Fibroblast of mammary gland (primary cell): ENCODE data around the gene TMEM217.
"Not testable (repeated sequence)": the region's sequence is repeated elsewhere in the genome, so short reads cannot be mapped to it uniquely, and the experiment has no call there.

Source experiments
- DNase-seq: peaks from one replicate; pipeline ENCODE4 v3.0.0-alpha.2; 2010; ENCODE audit warnings: low read depth
- H3K4me3 ChIP-seq: 2 replicates; pipeline ENCODE4 v1.5.1; 2011; ENCODE audit warnings: low read depth, mild to moderate bottlenecking, low read length, moderate library complexity; ENCODE audit not compliant: control insufficient read depth
- CTCF ChIP-seq: conservative IDR thresholded peaks from 2 replicates; pipeline ENCODE4 v1.5.1; 2011; ENCODE audit warnings: low read depth, low read length, inconsistent platforms; ENCODE audit not compliant: control insufficient read depth, insufficient read depth

The TMEM217 gene

DNA sequence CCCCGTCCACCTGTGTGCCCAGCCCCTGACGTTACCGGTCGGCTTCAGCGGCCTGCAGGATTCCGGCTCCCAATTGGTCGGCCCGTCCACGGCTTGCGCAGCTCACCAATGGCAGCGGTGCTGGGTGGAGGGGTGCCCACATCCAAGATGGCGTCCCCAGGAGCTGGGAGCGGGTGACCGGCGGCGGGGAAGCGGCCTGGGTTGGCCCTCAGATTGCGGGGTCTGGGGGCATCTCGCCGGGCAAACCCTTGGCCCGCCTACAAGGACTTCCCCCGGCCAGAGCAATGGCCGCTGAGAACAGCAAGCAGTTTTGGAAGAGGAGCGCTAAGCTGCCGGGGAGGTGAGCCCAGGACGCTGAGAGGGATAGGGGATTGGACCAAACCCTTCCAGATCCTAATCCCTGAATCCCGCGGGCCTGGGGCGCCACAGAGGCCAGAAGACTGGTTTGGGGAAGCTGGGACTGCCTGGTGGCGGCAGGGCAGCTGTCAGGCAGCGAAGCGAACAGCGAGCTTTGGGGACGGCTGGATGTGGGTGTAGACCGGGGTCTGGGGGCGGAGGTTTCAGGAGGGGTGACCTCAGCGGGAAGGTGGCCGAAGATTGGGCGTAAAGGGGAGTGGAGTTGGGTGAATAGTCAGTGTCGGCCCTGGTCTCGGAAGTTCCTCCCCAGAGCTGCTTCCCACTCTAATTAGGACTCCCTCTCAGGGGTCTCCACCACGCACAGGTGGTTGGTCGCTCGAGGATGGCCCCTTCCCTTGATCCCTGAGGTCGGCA is at the start of gene TMEM217, which contains the start of gene TBC1D22B:
Gene TMEM217, minus strand, starts transcription at position 511 of the 771 bp plus-strand sequence. CDS start 39,114 bp downstream, outside the sequence.
Gene TBC1D22B, plus strand, starts transcription at position 139 of the 771 bp plus-strand sequence. Its CDS starts 146 bp downstream, at position 285.
- TF ChIP-seq CTCF = no peak
- peak; percentile 91 for DNase-seq
- peak within 1 kb of the TSS; percentile 98 for H3K4me3 ChIP-seq

- not testable (repeated sequence) for DNase-seq, H3K4me3 ChIP-seq
Measured at GRCh38 chr6:37307484-37307883, 49.5 kb upstream of the TMEM217 start.

DNA sequence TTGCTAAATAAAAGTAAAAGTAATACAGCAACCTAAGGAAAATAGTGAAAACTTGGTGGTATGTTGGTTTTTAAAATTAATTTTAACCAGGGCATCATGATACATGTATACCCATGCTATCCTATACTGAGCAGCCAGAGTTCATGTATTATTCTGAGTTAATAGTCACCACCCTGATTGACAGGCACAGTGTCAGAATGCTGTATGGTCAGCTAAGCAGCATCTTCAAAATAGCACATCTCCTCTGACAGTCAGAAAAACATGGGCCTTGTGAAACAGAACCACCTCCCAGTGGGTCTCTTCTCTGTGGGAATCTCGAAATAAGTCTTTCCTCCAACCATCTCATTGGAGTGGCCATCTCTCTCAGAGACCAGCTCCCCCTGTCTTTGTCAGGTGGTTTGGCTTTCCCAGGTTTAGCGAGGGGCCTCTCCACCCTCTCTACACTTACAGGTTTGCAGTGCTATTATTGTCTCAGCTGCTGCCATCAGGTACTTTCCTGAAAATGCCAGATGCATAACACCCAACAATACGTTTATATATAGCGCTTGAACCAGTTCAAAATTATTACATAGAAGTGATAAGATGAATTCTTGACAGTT is 48.8 kb upstream of the TMEM217 start:
- DNase-seq = no peak
- no peak overlapping the region for H3K4me3 ChIP-seq
- TF ChIP-seq CTCF = no peak

DNA sequence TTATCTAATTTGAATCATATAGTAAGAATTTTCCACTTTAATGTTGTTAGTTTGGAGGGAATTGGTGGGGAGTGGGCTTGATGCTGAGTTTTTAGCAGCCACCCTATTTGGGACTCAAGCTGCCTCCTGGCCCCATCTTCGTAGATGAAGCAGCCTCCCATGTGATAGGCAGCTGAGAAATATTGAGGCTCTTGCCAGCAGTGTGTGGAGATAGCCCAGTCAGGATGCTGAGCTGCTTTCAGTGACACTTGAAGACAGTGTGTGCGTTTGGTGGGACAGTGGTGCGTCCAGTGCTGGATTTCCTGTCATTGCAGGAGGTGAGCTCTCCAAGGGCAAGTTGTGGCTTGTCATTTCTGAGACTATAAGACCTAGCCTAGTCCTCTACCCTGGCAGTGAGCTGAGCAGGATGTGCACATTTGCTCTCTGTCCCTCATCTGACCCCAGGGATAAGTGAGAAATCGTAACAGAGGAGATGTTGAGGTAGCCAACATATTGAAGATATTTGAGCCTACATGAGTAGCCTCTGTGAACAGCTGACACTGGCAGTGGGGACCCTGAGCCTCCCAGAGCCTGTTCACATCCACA is 48.0 kb upstream of the TMEM217 start:
- no peak for TF ChIP-seq CTCF
- no peak overlapping the region for H3K4me3 ChIP-seq
- DNase-seq = no peak

GRCh38 chr6:37304766-37305165 is 46.8 kb upstream of the TMEM217 start:
- H3K4me3 ChIP-seq = no peak overlapping the region
- no peak for DNase-seq
- TF ChIP-seq CTCF = no peak

- TF ChIP-seq CTCF = peak; percentile 73
- no peak overlapping the region for H3K4me3 ChIP-seq
- peak; percentile 57 for DNase-seq
Measured at GRCh38 chr6:37303891-37304503, 46.1 kb upstream of the TMEM217 start.
